GM12891 (cell line): ENCODE results near the gene BCL11B.

Experiments
- DNase-seq: peaks from one replicate; pipeline ENCODE4 v3.0.0; 2011; ENCODE audit warnings: low spot score; ENCODE audit not compliant: insufficient read length
- FAIRE-seq: peaks from 2 replicates; lab custom pipeline; 2011; peaks lifted over from hg19 to GRCh38; lab: Jason Lieb, UNC
- PAX5 ChIP-seq: IDR thresholded peaks from 2 replicates; pipeline ENCODE4 v1.6.1; 2011; ENCODE audit warnings: low read length, moderate library complexity, mild to moderate bottlenecking; ENCODE audit not compliant: insufficient read depth, severe bottlenecking
- POLR2A ChIP-seq: IDR thresholded peaks from 2 replicates; pipeline ENCODE4 v1.6.1; 2011; ENCODE audit warnings: low read depth, low read length, control low read depth
- POLR2AphosphoS5 ChIP-seq: IDR thresholded peaks from 2 replicates; pipeline ENCODE4 v1.6.1; 2011; ENCODE audit warnings: low read depth, low read length, control low read depth
- POU2F2 ChIP-seq: IDR thresholded peaks from 2 replicates; pipeline ENCODE4 v1.6.1; 2011; ENCODE audit warnings: low read depth, mild to moderate bottlenecking, control low read depth, low read length, moderate library complexity
- SPI1 ChIP-seq: IDR thresholded peaks from 2 replicates; pipeline ENCODE4 v1.6.1; 2011; ENCODE audit warnings: low read depth, low read length, control low read depth
- TAF1 ChIP-seq: IDR thresholded peaks from 2 replicates; pipeline ENCODE4 v1.6.1; 2011; ENCODE audit warnings: low read depth, low read length, control low read depth

BCL11B gene

GRCh38 chr14:99119554-99120525 is 152.2 kb downstream of the BCL11B start:
- FAIRE-seq = no peak
- no peak for TF ChIP-seq PAX5
- no peak for TF ChIP-seq SPI1
- no peak for TF ChIP-seq POLR2A
- no peak for TF ChIP-seq POU2F2
- no peak for TF ChIP-seq TAF1
- no peak for TF ChIP-seq POLR2AphosphoS5
- DNase-seq = no peak
